Subcutaneous abdominal adipose tissue (tissue), 5 donors: ENCODE data around the gene TMEM94.

Source experiments
- H3K27ac ChIP-seq: one replicate; pipeline ENCODE4 v1.7.0; 2013; ENCODE audit warnings: low read depth, mild to moderate bottlenecking, inconsistent platforms, low read length, moderate library complexity
- H3K27me3 ChIP-seq, 5 donors: one replicate each; pipeline ENCODE4 v1.7.0; 2013; ENCODE audit warnings: low read length in 5 of 5, inconsistent platforms in 1 of 5; ENCODE audit not compliant: control insufficient read depth in 5 of 5, insufficient read depth in 4 of 5
- H3K36me3 ChIP-seq, 5 donors: one replicate each; pipeline ENCODE4 v1.7.0; 2013; ENCODE audit warnings: low read length in 5 of 5; ENCODE audit not compliant: control insufficient read depth in 5 of 5, insufficient read depth in 5 of 5
- H3K4me1 ChIP-seq, 5 donors: one replicate each; pipeline ENCODE4 v1.7.0; 2013; ENCODE audit warnings: low read length in 5 of 5, mild to moderate bottlenecking in 3 of 5, moderate library complexity in 1 of 5; ENCODE audit not compliant: control insufficient read depth in 5 of 5, insufficient read depth in 5 of 5
- H3K4me3 ChIP-seq, 5 donors: one replicate each; pipeline ENCODE4 v1.7.0; 2013; ENCODE audit warnings: low read length in 5 of 5, low read depth in 1 of 5
- H3K9ac ChIP-seq, 5 donors: one replicate each; pipeline ENCODE4 v1.7.0; 2013; ENCODE audit warnings: low read length in 5 of 5, mild to moderate bottlenecking in 4 of 5, moderate library complexity in 3 of 5
- H3K9me3 ChIP-seq, 5 donors: one replicate each; pipeline ENCODE4 v1.7.0; 2013; ENCODE audit warnings: low read length in 5 of 5; ENCODE audit not compliant: control insufficient read depth in 5 of 5
- donor health status: healthy.
- donor health status: healthy.
- donor health status: healthy.
- donor health status: healthy.
- donor health status: healthy.

TMEM94 gene

DNA sequence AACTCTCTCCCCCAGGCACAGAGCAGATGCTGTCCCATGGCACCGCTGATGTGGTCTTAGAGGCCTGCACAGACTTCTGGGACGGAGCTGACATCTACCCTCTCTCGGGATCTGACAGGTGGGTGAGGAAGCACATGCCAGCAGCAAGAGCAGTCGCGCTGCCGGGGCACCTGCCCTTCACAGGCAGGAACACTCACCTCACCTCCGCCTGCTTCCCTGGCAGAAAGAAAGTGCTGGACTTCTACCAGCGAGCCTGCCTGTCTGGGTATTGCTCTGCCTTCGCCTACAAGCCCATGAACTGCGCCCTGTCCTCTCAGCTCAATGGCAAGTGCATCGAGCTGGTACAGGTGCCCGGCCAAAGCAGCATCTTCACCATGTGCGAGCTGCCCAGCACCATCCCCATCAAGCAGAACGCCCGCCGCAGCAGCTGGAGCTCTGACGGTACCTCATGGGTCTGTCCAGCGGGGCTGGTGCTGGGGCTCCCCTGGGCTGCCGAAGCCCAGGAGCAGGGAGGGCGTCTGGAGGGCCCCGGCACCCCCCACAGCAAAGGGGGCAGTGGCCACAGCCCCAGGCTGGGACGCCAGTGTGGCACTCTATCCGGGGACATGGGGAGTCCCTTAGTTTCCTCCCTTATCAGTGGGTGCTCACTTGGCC, 37.2 kb downstream of the TMEM94 start:
- H3K9me3 ChIP-seq = no peaks in the 10 kb centered on the region
- H3K27me3 ChIP-seq = no peaks in the 10 kb centered on the region
- H3K36me3 ChIP-seq = peaks cover 0 to 93% (median 76%) of the 10 kb centered on the region in 5 donors
- H3K4me1 ChIP-seq = peaks cover 0 to 41% (median 22%) of the 10 kb centered on the region in 5 donors
- H3K4me3 ChIP-seq = no peak overlapping the region
- no peak overlapping the region for H3K9ac ChIP-seq
- H3K27ac ChIP-seq = no peak overlapping the region

DNA sequence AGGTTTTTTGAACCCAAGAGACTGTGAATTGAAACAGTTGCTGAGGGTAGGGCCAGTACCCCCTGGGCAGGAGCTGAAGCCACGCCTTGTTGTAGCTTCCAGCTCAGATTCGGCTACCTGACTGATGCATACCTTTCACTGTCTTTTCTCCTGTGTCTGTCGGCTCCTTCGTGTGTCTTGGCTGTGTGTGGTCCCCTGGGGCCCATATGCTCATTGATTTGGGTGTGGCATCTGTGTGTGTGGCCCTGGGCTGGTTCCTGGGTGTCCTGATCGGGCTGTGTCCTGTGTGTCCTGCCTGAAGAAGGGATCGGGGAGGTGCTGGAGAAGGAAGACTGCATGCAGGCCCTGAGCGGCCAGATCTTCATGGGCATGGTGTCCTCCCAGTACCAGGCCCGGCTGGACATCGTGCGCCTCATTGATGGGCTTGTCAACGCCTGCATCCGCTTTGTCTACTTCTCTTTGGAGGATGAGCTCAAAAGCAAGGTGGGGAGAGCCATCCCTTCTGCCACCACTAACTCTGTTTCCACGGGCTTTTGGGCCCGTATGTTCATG, 38.0 kb downstream of the TMEM94 start:
- peaks cover 0 to 41% (median 28%) of the 10 kb centered on the region in 5 donors for H3K4me1 ChIP-seq
- H3K9me3 ChIP-seq = no peaks in the 10 kb centered on the region
- no peak overlapping the region for H3K9ac ChIP-seq
- no peaks in the 10 kb centered on the region for H3K27me3 ChIP-seq
- no peak overlapping the region for H3K27ac ChIP-seq
- H3K36me3 ChIP-seq = peaks cover 0 to 95% (median 79%) of the 10 kb centered on the region in 5 donors
- no peak overlapping the region for H3K4me3 ChIP-seq

DNA sequence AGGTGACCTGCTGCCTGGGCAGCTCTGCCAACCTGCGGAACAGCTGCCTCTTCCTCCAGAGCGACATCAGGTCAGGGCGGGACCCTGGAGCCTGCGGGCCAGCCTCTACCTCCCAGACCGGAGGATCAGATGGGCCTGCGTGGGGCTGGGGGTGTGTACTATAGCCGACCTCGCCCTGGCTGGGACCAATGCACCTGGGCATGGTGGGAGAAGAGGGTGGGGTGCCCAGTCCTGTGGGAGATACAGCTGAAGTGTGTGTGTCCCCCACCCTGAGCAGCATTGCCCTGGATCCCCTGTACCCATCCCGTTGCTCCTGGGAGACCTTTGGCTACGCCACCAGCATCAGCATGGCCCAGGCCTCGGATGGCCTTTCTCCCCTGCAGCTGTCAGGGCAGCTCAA, 39.6 kb downstream of the TMEM94 start:
- peaks cover 0 to 96% (median 90%) of the 10 kb centered on the region in 5 donors for H3K36me3 ChIP-seq
- no peak overlapping the region for H3K9ac ChIP-seq
- no peak overlapping the region for H3K4me3 ChIP-seq
- no peaks in the 10 kb centered on the region for H3K27me3 ChIP-seq
- H3K4me1 ChIP-seq = peaks cover 0 to 41% (median 30%) of the 10 kb centered on the region in 5 donors
- H3K9me3 ChIP-seq = no peaks in the 10 kb centered on the region
- no peak overlapping the region for H3K27ac ChIP-seq

DNA sequence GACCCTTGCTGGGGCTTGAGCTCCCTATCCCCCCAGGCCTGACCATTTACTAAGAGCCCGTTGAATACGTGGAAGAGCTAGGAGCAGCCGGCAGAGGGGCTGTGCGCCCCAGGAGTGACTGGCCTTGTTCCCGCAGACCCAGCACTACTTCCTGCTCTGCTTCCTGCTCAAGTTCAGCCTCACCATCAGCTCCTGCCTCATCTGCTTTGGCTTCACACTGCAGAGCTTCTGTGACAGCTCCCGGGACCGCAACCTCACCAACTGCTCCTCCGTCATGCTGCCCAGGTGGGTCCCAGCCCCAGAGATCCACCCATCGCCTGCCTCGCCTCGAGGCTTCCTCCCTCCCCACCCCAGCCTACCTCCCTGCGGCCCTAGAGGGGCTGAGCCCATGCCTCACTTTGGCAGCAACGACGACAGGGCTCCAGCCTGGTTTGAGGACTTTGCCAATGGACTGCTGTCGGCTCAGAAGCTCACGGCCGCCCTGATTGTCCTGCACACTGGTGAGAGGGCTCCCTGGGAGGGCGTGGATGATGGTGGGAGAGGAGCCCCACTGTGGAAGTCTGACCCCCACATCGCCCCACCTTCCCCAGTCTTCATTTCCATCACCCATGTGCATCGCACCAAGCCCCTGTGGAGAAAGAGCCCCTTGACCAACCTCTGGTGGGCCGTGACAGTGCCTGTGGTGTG, 41.7 kb downstream of the TMEM94 start:
- H3K27ac ChIP-seq = no peak overlapping the region
- H3K4me1 ChIP-seq = peaks cover 0 to 45% (median 40%) of the 10 kb centered on the region in 5 donors
- H3K9ac ChIP-seq = no peak overlapping the region
- no peaks in the 10 kb centered on the region for H3K9me3 ChIP-seq
- peaks cover 0 to 93% (median 74%) of the 10 kb centered on the region in 5 donors for H3K36me3 ChIP-seq
- H3K4me3 ChIP-seq = no peak overlapping the region
- no peaks in the 10 kb centered on the region for H3K27me3 ChIP-seq

DNA sequence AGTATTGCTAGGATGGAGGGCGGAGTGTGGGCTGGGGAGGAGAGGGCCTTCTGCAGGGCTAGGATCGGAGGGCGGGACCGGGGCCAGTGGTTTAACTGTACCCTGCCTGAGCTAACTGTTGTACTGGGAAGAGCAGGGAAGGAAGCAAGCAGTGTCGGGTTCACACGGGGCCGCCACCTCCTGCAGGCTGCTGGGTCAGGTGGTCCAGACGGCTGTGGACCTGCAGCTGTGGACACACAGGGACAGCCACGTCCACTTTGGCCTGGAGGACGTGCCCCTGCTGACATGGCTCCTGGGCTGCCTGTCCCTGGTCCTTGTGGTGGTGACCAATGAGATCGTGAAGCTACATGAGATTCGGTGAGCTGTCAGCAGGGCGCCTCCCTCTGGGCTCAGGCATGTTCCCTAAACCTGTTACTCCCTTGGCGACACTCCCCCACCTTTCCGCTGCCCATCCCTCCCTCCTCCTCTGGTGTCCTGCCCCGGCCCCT, 42.3 kb downstream of the TMEM94 start:
- Histone ChIP-seq H3K27me3 (no peaks in the 10 kb centered on the region), H3K27ac (peak overlapping the region; percentile 89), H3K4me1 (peaks cover 0 to 45% (median 40%) of the 10 kb centered on the region in 5 donors), H3K36me3 (peaks cover 0 to 90% (median 72%) of the 10 kb centered on the region in 5 donors), H3K9ac (peak overlapping the region in 1 of 5 donors; percentile 63), H3K9me3 (no peaks in the 10 kb centered on the region), H3K4me3 (no peak overlapping the region)

DNA sequence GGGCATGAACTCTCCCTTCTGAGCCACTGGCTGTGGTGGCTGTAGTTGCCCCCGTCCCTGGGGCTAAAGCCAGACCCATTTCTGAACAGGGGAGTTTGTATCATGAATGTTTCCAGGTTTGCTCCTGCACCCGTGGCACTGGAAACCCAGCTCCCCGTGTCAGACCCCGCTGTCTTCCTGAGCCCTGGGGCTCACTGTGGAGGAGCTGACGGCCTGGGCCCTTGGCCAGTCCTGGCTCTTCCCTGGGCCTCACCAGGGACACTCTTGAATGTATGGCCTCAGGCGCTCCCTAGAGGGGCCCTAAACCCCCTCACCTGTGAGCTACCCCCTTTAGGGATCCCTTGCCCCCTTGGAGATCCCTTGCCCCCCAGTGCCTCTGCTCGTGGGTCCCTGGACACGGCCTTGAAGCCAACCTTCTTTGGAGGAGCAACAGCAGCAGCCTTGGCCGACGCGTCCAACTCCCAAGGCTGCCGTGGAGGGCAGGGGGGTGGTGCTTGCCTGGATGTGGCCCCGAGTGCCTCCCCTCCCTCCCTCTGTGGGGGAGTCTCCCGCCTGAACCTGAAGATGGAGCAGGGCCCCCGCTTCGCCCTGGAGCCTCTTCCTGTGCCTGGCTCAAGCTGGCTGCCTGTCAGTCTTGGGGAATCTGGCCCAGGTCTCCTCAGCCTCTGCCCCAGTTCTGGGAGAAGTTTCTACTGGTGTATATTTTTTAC, 43.0 kb downstream of the TMEM94 start:
- H3K27ac ChIP-seq = peak overlapping the region; percentile 89
- H3K27me3 ChIP-seq = no peaks in the 10 kb centered on the region

DNA sequence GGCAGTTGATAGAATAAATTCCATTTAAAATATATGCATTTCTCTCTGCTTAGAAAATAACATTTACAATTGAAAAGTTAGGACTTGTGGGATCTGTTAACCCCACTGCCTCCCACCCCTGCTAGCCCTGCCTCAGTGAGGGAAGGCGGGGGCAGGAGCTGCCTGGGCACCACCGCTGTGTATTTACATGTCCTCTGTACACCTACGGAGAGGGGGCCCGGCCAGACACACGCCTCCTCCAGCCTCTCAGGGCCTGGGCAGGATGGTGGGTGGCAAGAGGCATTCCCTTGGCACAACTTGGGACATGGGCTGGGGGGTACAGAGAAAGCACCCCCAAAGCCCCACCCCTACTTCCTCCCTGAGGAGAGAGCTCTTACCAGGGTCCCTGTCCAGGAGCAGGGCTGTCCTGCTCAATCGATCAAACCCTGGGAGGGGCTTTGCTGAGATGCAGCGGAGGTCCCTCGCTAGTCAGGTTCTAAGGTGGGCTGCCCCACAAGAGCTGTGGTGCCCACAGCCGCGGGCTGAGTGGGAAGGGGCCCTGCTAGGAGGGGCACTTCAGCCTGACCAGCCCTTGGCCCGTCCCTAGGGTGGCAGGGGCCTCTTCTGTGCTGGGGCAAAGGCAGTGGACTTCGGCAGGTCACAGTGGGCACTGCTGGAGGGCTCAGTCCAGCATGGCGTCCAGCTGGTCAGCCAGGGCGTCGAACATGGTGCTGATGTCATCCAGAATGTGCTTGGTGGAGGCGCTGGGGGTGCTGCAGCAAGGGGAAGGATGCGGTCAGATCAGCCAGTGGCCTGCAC, 44.2 kb downstream of the TMEM94 start:
- Histone ChIP-seq H3K9ac (peak overlapping the region in 4 of 5 donors; percentile 4 to 66 (median 58)), H3K9me3 (no peaks in the 10 kb centered on the region), H3K4me3 (no peak overlapping the region), H3K36me3 (peaks cover 0 to 89% (median 69%) of the 10 kb centered on the region in 5 donors), H3K4me1 (peaks cover 0 to 57% (median 40%) of the 10 kb centered on the region in 5 donors), H3K27ac (peak overlapping the region; percentile 89), H3K27me3 (no peaks in the 10 kb centered on the region)

More for the DNA sequence above, 43.0 kb downstream of the TMEM94 start:
- H3K4me3 ChIP-seq = no peak overlapping the region
- H3K9me3 ChIP-seq = no peaks in the 10 kb centered on the region
- H3K4me1 ChIP-seq = peaks cover 0 to 48% (median 40%) of the 10 kb centered on the region in 5 donors
- H3K9ac ChIP-seq = peak overlapping the region in 2 of 5 donors; percentile 63 to 66
- H3K36me3 ChIP-seq = peaks cover 0 to 88% (median 69%) of the 10 kb centered on the region in 5 donors

DNA sequence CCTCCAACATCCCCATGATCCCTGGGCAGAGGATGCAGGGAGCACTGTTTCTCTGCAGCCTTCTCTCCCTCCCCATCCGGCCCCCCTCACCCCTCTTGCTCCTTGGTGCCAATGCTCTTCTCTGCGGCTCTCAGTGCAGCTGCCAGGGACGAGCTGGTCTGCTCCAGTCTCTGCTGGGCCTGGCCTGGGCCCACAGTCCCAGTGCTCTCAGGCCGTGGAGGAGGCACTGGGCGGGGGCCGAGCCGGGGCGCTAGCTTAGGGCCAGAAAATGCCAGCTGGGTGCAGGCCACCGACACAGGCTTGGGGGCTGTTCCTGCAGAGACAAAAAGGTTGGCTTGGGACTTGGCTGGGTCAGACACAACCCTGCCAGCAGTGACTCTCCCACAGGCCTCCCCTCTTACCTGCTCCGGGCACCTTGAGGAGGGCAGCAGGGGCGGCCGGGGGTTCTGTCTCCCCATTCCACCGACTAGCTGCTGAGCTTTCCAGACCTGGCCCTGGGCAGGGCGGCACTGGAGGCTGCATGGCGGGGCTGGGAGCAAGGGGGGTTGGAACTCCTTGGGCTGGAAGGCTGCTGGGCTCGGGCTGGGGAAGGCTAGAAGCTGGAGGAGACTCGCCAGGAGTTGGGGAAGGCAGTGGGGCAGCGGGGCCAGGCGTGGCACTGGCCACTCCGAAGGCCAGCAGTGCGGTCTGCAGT, 45.1 kb downstream of the TMEM94 start:
- Histone ChIP-seq H3K9ac (peak overlapping the region in 2 of 5 donors; percentile 17 to 37), H3K36me3 (peaks cover 0 to 89% (median 69%) of the 10 kb centered on the region in 5 donors)

More for the DNA sequence above, 45.1 kb downstream of the TMEM94 start:
- Histone ChIP-seq H3K4me3 (no peak overlapping the region), H3K9me3 (no peaks in the 10 kb centered on the region), H3K27ac (peak overlapping the region; percentile 23), H3K4me1 (peaks cover 0 to 63% (median 40%) of the 10 kb centered on the region in 5 donors), H3K27me3 (no peaks in the 10 kb centered on the region)
